HK-2 (cell line): ENCODE data around the gene NCAM1.
A peak's percentile ranks its signal among the peaks of the same experiment; 100 is the strongest.
"Not testable (repeated sequence)": the region's sequence is repeated elsewhere in the genome, so short reads cannot be mapped to it uniquely, and the experiment has no call there.

Experiments used
- DNase-seq: peaks from one replicate; pipeline ENCODE4 v3.0.0-alpha.2; 2018; ENCODE audit not compliant: unreplicated experiment

The NCAM1 gene

DNA sequence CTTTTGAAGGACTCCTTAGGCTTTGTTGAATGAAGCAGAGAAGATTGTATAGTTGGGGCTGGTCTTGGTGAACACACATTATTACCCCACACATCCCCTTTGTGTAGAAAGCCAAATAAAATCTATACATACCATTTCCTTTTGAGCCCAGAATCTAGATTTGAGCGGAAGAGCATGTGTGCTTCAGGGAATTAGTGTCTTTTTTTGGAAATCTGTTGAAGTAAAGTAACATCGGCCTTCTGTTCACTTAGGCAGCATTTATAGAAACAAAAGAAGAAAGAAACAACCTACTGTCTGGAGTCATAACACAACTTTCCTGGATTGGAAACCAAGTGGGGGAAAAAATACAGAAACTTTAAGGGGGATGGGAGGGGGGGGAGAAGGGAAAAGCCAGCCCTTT is 315.2 kb downstream of the NCAM1 start:
- no peak for DNase-seq

DNA sequence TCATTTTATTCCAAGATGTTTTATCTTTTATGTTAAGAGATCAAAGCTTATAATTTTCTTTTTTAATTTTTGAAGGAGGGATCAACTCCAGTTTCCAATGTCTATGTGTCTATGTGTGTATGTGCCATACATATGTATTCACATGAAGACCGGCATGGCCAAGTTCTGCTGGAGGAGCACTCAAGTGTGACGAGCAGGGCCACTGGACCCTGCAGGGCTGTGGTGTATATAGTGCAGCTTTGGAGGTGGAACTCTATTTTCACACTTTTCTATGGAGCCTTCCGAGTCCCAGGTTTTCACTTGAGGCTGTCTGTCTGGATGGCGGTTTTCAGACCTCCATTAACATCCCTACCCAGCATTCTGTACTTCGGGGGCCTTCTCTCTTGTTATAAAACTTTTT is 316.7 kb downstream of the NCAM1 start:
- no peak for DNase-seq

DNA sequence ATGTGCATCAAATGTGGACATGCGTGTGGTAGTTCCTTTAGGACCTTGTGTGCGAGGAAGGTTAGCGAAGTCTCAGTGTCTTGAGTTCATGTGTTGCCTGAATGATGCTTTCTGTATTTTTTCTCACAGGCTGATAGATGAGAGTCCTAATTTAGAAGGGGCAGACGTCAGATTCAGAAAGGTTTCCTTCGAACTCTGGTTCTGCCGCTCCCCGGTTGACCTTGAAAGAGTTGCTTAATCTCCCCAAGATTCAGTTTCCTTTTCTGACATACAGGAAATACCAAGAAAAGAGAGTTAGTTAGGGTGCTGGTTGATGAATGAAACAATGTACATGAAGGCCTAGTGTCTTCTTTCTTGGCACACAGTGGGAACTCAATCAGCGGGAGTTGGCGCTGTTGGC is 317.3 kb downstream of the NCAM1 start:
- no peak for DNase-seq

DNA sequence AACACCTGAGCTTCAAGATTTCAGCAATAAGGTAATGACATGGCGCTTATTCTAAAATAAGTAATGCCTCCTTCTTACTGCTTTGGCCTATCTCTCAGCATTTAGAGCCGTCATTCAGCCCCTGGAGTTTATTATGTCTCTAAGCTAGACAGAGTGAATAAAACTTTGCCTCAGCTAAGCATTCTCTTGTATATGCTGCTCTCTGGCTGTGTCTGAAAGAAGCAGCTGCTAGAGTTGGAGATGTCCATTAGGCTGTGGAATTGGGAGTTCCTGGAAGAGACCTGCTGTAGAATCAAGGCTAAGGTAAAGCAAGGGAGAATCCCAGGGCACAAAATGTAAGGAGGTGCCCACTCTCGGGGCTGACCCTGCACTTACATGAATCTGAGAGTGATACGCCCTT is 317.7 kb downstream of the NCAM1 start:
- DNase-seq, result no peak

DNA sequence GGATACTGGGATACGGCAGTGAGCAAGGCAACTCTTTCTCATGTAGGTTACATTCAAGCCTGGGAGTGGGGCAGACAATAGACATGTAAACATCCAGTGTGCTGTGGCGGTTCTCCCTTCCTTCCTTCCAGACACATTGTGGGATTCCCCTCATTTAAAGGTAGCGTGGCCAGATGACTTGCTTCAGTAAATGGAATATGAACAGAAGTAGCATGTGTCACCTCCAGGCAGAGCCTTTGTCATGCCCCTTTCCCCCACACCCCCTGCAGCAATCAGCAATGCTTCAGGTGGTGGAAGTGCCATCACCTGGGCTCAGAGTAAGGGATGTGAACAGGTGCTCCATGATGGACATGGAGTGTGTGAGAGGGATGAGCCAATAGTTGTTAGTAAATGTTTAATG is 318.4 kb downstream of the NCAM1 start:
- DNase-seq, result no peak

DNA sequence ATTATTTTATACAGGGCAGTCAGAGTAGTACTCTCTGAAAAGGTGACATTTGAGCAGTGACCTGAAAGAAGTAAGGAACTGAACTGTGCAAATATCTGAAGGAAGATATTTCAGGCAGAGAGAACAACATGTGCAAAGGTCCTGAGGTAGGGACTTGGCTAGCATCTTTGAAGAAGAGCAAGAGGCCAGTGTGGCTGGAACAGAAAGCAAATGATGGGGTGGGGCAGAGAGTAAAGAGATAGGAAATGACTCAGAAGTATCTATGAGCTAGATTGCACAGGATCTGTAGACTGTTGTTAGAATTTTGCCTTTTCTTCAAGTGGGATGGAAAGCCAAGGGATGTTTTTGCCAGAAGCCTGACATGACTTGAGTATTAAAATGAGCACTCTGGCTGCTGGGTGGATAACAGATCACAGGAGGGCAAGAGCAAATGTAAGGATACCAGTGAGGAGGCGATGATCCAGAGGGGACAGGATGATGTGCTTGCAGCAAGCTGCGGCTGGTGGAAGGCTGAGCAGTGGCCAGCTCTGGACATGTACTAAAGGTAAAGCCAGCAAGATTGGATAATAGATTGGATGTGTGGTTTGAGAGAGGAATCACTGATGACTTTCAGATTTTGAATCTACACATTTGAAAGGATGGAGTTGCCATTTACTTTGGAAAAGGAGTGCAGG is 320.0 kb downstream of the NCAM1 start:
- no peak for DNase-seq

DNA sequence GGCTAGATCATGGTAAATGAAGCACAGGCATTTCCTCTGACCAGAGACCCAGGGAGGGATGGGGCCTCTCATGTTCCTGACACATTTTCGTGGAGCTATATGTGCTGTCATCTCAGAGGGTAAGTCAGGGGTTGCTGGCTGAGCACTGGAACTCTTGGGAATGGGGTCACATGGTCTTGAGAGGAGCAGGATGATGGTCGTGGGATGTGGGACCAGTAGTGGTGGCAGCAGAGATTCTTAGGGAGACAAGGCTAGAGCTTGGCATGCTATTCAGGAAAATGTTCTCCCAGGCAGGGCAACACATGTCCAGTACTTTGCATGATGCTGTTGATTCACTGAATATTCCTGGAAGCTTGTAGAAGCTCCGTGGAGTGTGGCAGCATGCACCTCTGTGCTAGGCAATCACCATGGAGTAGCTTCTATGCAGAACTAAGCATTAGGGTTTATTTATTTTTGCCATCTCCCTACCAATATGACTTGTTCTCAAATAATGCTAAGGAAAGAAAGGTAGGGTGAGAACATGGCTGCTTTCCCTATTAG is 321.7 kb downstream of the NCAM1 start:
- DNase-seq, result no peak

DNA sequence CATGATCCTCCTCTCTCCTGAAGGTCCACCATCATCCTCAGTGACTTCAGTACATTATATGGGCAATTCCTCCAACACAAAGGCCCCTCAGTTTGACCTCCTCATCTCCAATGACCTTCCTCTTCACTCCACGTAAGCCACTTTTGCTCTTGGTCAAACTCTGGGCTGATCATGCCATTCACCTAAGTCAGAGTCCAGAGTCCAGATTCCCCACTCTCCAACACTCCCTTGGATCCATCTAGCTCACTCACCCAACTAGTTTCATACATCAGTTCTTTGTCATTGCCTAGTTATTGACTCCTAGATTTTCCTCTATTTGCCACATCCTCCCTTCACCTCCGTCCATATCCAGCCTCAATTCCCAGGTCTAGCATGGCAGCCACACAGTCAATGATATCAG is 322.7 kb downstream of the NCAM1 start:
- DNase-seq, result no peak

DNA sequence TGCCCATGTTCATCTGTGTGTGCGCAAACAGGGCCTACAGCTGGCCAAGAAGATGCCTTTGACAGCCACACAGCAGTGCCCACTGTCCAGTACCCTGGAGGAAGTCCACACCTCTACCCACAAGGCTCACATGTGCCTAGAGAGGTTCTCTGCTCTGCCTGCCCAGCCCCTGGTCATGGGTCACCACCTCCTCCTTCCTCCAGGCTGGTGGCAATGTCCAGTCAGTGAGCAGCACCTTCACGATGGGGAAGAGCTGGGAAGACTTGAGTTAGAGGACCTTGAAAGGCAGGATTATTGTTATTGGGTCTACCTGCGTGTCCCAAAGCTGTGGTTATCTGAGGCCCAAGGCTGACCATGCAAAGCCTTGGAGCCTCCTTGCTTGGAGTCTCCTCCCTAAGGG is 324.8 kb downstream of the NCAM1 start:
- DNase-seq, result no peak

DNA sequence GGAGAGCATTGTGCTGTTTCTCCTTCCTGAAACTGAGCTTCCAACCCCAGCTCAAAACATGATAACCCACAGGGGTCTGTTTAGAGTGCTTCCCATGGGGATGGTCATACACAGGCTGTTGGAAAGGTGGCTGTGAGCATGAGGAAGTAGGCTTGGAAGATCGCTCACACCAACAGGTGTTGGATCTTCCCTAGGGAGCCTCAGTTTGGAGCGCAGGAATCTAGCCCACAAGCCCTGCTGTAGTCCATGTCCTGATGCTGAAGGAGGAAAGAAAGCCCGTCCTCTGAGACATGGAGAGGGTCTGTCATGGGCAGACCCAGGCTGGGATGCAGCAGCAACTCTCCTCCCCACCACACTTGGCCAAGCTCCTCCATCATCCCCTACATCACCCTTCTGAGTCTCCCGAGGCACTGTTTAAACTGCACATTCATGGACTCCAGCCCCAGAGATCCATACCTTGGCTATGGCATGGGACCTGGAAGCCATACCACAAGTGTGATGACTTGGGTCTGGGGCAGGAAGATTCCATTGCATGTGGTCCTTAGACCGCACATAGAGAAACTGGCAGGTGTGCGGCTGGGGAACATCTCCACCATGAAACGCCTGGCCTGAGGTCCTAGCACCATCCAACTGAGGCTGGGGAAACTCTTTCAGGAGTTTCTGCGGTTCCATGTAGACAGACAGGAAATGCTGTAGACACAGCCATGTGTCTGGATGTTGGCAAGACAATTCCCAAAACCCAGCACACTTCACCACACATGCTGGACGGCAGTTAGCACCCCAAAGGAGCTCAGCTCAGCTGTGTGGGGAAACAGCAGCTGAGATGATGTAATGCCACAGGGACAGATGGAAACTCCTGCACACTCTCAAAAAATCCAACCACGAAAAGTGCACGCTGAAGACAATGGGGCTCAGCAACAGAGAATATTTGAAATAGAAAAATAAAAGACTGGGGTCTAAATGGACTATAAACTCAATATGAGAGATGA is 325.6 kb downstream of the NCAM1 start:
- DNase-seq, result no peak

DNA sequence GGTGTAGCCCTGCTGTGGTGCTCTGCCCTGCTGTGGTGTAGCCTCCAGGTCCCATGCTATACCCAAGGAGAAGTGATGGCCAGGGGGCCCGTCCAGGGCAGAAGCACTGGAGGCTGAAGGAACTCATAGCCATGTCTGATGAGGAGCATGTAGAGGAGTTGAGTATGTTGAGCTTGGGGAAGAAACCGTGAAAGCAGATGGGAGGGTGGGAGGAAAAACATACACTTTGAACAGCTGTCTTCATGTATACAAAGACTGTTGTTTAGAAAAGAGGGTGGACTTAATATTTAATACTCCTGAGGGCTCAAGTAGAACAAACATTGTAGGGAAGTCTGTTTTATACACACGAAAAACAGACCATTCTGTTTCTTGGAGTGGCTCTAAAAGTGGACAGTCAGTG is 326.6 kb downstream of the NCAM1 start:
- no peak for DNase-seq

DNA sequence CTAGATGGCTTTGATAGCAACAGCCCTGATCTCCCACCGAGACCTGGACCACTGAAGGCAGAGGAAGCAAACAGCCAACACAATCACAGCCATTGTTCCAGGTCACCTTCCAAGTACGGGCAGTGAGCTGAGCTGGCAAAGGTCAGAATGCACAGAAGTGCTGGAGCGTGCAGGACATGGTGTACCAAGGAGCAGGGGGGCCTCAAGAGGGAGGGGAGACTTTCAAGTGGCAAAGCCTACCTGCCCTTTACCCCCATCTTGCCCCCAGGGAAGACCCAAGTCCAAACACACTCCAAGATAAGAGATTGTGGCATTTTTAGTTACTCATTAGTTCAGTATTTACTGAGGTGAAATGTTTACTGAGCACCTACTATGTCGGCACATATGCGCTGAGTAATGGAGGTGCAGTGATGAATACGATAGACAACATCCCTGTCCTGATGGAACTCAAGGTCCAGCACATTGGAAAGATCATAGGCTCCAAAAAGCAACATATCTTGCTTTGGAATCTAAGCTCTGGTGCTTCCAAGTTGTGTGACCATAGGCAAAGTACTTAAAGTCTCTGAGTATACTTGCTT is 327.2 kb downstream of the NCAM1 start:
- no peak for DNase-seq

DNA sequence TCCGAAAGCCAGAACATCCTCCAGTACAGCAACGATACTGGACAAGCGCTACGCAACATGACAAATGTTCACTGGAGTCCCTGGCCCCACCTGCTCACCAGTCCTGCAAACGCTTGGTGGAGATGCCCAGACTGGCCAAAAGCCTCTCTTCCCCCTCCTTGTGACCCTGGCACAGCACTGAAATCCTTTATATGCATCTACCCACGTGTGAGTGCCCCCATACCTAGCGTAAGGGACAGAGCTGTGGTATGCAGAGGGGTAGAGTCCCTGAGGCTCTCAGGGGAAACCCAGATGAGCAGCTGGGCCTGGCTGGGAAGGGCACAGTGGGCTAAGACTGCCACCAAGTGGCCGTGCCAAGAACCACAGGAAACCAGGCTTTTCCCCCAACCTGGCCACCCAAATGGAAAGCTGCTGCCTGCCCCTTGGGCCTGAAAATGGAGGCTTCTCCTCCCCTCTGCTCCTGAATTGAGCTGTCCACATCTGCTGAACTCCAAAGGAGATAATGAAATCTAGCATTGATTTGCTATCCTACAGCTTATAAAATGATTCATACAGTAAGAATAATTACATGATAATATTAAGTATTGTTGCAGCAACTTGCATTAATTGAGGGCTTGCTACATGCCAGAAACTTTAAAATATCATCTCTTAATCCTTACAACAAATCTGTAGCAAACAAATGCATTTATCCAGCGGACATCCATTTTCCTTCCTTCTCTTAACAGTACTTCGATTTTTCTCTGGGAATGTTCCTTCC is 328.4 kb downstream of the NCAM1 start:
- peak; percentile 50 for DNase-seq

DNA sequence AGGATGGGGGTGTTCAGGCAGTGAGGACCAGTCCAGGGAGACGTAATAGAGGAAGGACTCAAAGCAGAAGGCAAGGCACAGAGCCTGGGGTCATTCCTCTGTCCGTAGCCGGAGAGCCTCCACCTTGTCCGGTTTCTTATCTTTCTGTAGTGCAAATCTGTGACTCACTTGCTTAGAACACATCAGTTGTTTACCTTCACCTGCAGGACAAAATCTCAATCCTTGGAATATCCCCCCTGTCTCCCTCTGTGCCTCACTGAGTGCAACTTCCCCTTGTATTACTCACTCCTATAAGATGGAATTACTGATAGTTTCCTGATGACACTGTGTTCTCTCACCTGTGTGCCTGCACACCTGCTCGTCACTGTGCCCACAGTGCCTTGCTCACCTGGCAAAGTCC is 332.7 kb downstream of the NCAM1 start:
- DNase-seq, result no peak

DNA sequence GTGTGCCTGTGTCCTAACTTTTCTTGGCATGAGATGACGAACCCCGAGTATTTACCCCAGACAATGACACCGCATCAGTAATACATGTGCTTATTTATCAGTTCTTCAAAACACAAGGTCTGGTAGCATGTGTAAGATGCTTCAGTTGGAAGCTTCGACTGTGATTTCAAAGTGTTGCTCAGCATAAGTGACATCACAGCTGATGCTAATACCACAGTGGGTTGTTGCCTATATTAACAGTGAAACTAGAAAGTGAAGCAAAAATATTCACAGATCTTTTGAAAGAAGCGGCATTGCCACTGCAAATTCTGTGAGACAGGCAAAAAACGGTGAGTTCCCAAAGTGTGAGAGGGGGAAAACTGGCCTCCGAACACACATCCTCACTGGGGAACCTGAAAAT is 334.8 kb downstream of the NCAM1 start:
- no peak for DNase-seq

DNA sequence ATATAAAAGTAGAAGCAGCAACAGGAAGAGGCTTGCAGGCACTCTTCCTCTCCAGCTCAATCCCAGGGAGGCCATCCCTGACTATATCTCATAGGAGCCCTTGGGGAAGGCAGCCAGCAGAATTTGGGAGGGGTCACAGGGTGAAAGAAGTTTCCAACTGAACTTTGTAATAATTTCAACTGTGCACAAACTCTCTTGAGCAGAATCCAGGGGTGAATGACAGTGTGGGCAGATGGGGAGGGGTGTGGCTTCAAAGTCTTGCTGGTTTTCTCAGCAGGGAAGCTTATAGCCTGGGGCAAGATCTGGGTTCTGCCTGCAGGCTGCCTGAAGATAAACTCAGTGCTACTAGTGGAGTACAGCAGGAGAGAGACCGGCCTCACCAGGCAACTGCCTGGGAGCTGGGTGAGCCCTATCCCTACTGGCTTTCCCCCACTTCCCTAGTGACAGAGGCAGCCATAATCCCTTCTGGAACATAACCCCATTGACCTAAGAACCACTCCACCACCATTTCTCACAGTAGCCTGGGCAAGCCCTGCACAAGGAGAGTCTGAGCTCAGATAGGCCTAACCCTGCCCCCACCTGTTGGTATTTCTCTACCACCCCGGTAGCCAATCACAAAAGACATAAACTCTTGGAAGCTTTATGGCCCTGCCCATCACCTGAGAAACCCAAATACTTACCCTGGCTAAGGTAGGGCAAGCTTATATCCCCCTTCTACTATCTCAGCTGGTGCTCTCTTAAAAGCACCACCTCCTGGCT is 335.4 kb downstream of the NCAM1 start:
- DNase-seq, result no peak

DNA sequence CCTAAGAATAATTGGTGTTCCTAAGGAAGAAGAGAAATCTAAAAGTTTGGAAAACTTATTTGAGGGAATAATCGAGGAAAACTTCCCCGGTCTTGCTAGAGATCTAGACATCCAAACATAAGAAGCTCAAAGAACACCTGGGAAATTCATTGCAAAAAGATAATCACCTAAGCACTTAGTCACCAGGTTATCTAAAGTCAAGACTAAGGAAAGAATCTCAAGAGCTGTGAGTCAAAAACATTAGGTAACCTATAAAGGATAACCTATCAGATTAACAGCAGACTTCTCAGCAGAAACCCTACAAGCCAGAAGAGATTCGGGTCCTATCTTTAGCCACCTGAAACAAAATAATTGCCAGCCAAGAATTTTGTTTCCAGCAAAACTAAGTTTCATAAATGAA is 337.3 kb downstream of the NCAM1 start:
- DNase-seq, result not testable (repeated sequence)

DNA sequence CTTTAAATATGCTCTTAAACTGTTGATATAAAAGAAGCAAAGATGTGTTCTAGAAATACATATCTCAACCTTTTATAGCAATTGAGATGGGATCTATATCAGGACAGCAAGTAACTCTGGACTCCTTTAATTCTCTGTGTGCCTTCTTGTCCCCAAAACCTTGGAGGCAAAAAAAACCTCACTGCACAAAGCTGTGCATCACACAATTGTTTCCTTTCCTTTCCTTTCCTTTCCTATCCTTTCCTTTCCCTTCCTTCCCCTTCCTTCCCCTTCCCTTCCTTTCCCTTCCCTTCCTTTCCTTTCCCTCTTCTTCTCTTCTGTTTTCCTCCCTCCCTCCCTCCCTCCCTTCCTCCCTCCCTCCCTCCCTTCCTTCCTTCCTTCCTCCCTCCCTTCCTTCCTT is 343.7 kb downstream of the NCAM1 start:
- DNase-seq, result no peak

DNA sequence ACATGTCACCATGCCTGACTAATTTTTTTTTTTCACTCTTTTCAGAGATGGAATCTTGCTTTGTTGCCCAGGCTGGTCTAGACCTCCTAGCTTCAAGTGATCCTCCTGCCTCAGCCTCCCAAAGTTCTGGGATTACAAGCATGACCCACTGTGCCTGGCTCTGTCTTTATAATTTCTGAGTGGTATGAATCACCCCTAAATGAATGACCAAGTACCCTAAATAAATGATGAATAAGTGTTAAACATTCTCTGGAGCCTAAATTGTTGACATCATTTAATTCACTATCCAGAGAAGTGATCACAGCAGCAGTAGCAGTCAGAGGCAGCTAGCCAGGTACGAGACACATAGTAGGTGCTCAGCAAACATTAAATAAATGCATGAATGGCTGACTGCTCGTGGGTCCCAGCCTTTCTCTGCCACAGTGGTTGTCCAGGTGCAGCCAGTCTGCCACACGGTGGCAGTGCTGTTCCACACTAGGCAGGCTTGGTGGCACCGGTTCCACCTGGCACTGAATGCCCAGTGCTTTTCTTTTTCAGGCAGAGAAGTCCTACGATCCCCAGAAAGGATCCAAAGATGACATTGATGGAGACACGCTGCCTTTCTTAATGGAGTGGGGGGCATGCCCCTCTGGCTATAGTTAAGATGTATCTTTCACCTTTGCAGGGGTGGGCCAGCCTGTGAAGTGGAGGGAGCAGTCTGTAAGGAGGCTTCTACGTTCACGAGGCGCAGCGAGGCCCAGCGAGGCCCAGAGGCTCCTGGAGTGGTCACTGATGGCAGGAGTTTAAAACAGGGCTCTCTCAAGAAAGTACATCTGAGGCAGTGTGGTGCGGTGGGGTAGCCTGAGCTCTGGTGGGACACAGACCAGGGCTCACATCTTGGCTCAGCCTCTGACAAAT is 344.5 kb downstream of the NCAM1 start:
- peak; percentile 55 for DNase-seq

DNA sequence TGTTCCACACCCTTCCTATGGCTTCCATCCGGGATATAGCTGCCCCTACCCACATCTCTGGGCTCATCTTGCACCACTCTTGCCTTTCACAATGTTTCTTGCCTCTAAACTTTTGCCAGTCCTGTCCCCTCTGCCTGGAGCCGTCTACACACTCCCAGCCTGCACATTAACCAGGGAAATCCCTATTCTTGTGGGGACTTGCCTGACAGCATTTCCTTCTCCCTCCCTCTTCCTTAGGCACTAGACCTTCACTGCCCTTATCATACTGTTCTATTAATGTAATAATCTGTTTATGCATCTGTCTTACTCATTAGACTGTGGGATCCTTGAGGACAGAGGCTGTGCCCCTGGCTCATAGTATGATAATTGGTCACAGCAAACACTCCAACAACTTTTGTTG is 347.4 kb downstream of the NCAM1 start:
- no peak for DNase-seq
